Caco-2 (cell line): ENCODE results near the gene SPARCL1. TPM values are rescaled to one million over a fixed set of nuclear protein-coding genes. Genes with fewer than 3 reads are reported as not detected.
A peak's percentile ranks its signal among the peaks of the same experiment; 100 is the strongest.
"Not testable (repeated sequence)": the region's sequence is repeated elsewhere in the genome, so short reads cannot be mapped to it uniquely, and the experiment has no call there.

Experiments used
- BruUV-seq: library from RNA; stranded (reverse); fragments of 400-500 nt; replicated peaks from 2 replicates; lab custom pipeline; 2021; lab: Mats Ljungman, UMichigan
- CTCF ChIA-PET: fragments of 300-600 bp; sonication (Branson Sonifier 250); formaldehyde crosslinking; loops from one replicate; lab custom pipeline; 2022; ENCODE audit warnings: antibody characterized with exemption; lab: Charles Lee
- POLR2A ChIA-PET: fragments of 300-600 bp; sonication (Branson Sonifier 250); formaldehyde crosslinking; loops from one replicate; lab custom pipeline; 2022; ENCODE audit warnings: antibody characterized with exemption; lab: Charles Lee
- DNase-seq, 2 experiments: peaks; one replicate each; pipeline versions ENCODE4 v3.0.0 to v3.0.0-alpha.2; 2020 to 2022
- H3K27me3 ChIP-seq: replicated peaks from 2 replicates; pipeline ENCODE4 v1.6.0; 2011; ENCODE audit warnings: low read length; ENCODE audit not compliant: control insufficient read depth, insufficient read depth
- H3K36me3 ChIP-seq: 2 replicates; pipeline ENCODE4 v1.5.1; 2011; ENCODE audit warnings: low read length; ENCODE audit not compliant: control insufficient read depth, insufficient read depth
- H3K4me1 ChIP-seq: fragments of 250-450 bp; sonication (Bioruptor Pico); 2 replicates; pipeline ENCODE4 v1.5.1; 2020; ENCODE audit warnings: mild to moderate bottlenecking
- H3K4me3 ChIP-seq: 2 replicates; pipeline ENCODE4 v1.5.1; 2011; ENCODE audit warnings: low read depth, mild to moderate bottlenecking, control low read depth, low read length
- H3K9me3 ChIP-seq: fragments of 250-450 bp; sonication (Bioruptor Pico); 2 replicates; pipeline ENCODE4 v1.5.1; 2020; ENCODE audit warnings: mild to moderate bottlenecking, moderate library complexity
- H3K27ac Mint-ChIP-seq: one replicate; pipeline ENCODE4 v1.8.0; 2022; ENCODE audit warnings: mixed read lengths; ENCODE audit not compliant: unreplicated experiment
- H3K27me3 Mint-ChIP-seq: one replicate; pipeline ENCODE4 v1.8.0; 2022; ENCODE audit warnings: mixed read lengths; ENCODE audit not compliant: insufficient read depth, unreplicated experiment
- H3K36me3 Mint-ChIP-seq: one replicate; pipeline ENCODE4 v1.8.0; 2022; ENCODE audit warnings: mild to moderate bottlenecking, mixed read lengths; ENCODE audit not compliant: insufficient read depth, unreplicated experiment
- H3K4me1 Mint-ChIP-seq: one replicate; pipeline ENCODE4 v1.8.0; 2022; ENCODE audit warnings: low read depth, mixed read lengths; ENCODE audit not compliant: unreplicated experiment
- H3K4me3 Mint-ChIP-seq: one replicate; pipeline ENCODE4 v1.8.0; 2022; ENCODE audit warnings: mild to moderate bottlenecking, moderate library complexity, mixed read lengths; ENCODE audit not compliant: unreplicated experiment
- H3K9me3 Mint-ChIP-seq: one replicate; pipeline ENCODE4 v1.8.0; 2022; ENCODE audit warnings: mixed read lengths; ENCODE audit not compliant: unreplicated experiment
- intact Hi-C: fragments of 100-400 bp; cut with micrococcal nuclease; formaldehyde crosslinking; loops from one replicate; pipeline ENCODE4 v1.10.0; 2022; ENCODE audit not compliant: unreplicated experiment
- total RNA-seq: library from RNA; stranded (reverse); gene quantifications from 2 replicates; pipeline ENCODE4 v1.2.3, GENCODE V29; 2022
- TF ChIP-seq, protein P1 (sequence below), 2 experiments: fragments of 200-600 bp in 1 of 2; IDR thresholded peaks; 1 replicate in 1 of 2; 2 replicates in 1 of 2; pipeline versions ENCODE4 v1.5.1 to v1.8.0; 2011 to 2022; ENCODE audit warnings: antibody characterized with exemption in 1 of 2, control low read depth in 1 of 2, inconsistent platforms in 1 of 2, low read depth in 1 of 2, low read length in 1 of 2, mild to moderate bottlenecking in 1 of 2, moderate library complexity in 1 of 2; ENCODE audit not compliant: insufficient read depth in 1 of 2, severe bottlenecking in 1 of 2, unreplicated experiment in 1 of 2

Gene SPARCL1
- total RNA-seq, 1 experiment from 2014 or later: 0.18 TPM

DNA sequence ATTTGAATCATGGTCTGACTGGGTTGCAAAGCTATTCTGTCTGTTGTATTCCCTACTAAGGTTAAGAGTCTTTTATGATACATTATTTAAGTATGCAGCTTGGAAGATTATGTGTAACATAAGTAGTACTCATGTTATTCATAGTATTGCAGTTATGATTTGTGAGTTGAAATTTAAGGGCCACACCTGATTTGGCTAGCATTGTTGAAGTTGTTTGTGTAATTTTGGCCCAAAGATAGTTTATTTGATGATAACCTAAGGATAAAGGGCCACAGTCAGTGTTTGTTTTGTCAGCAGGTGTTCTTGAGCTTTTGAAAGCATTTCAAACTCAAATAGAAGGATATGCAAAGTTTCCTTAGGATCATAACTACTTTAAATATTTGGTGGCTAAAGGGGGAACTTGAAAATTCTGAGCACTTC is 67.9 kb downstream of the SPARCL1 start:
- Mint-ChIP-seq H3K36me3 (peaks cover 6% of the 10 kb centered on the region), H3K27ac (no peak overlapping the region), H3K4me1 (no peaks in the 10 kb centered on the region), H3K27me3 (no peaks in the 10 kb centered on the region), H3K9me3 (no peaks in the 10 kb centered on the region), H3K4me3 (no peak overlapping the region)
- Histone ChIP-seq H3K4me3 (no peak overlapping the region), H3K36me3 (no peaks in the 10 kb centered on the region; the same call in 1 of the 2 replicates), H3K9me3 (no peaks in the 10 kb centered on the region), H3K27me3 (no peaks in the 10 kb centered on the region), H3K4me1 (peaks cover 9% of the 10 kb centered on the region)
- no peak for DNase-seq
- ChIA-PET CTCF (no interaction called here), POLR2A (interaction anchor here (1.0 kb wide), 1 partner anchor 39 kb away, joined by 3 read pairs; the partner anchor contains the start of gene NUDT9)
- TF ChIP-seq, protein P1, sequence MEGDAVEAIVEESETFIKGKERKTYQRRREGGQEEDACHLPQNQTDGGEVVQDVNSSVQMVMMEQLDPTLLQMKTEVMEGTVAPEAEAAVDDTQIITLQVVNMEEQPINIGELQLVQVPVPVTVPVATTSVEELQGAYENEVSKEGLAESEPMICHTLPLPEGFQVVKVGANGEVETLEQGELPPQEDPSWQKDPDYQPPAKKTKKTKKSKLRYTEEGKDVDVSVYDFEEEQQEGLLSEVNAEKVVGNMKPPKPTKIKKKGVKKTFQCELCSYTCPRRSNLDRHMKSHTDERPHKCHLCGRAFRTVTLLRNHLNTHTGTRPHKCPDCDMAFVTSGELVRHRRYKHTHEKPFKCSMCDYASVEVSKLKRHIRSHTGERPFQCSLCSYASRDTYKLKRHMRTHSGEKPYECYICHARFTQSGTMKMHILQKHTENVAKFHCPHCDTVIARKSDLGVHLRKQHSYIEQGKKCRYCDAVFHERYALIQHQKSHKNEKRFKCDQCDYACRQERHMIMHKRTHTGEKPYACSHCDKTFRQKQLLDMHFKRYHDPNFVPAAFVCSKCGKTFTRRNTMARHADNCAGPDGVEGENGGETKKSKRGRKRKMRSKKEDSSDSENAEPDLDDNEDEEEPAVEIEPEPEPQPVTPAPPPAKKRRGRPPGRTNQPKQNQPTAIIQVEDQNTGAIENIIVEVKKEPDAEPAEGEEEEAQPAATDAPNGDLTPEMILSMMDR (IDR thresholded peaks at IDR 0.05; ENCODE audit: insufficient read depth in 1 of 2, low read depth in 1 of 2, low read length in 1 of 2, severe bottlenecking in 1 of 2, unreplicated experiment in 1 of 2): no peak
- intact Hi-C loops: loop anchor here (2.0 to 5.0 kb wide), 2 partner anchors 14 to 69 kb away; partner anchors contain the start of gene HSD17B11
- no TSS peak for BruUV-seq

DNA sequence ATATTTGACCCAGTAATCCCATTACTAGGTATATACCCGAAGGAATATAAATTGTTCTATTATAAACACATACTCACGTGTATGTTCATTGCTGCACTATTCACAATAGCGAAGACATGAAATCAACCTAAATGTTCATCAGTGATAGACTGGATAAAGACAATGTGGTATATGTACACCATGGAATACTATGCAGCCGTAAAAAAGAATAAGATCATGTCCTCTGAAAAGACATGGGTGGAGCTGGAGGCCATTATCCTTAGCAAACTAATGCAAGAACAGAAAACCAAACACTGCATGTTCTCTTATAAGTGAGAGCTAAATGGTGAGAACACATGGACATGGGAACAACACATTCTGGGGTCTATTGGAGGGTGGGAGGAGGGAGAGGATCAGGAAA is 70.3 kb downstream of the SPARCL1 start:
- no peak for DNase-seq
- no peaks in the 10 kb centered on the region; the same call in 1 of the 2 replicates for H3K36me3 ChIP-seq
- Mint-ChIP-seq H3K9me3 (no peaks in the 10 kb centered on the region), H3K4me1 (no peaks in the 10 kb centered on the region), H3K27ac (no peak overlapping the region), H3K27me3 (no peaks in the 10 kb centered on the region), H3K36me3 (peaks cover 6% of the 10 kb centered on the region), H3K4me3 (no peak overlapping the region)
- TF ChIP-seq, protein P1 (IDR thresholded peaks at IDR 0.05; ENCODE audit: insufficient read depth in 1 of 2, low read depth in 1 of 2, low read length in 1 of 2, severe bottlenecking in 1 of 2, unreplicated experiment in 1 of 2): no peak
- BruUV-seq: no TSS peak
- CTCF ChIA-PET: no interaction called here
- H3K4me3 ChIP-seq: no peak overlapping the region
- H3K4me1 ChIP-seq: peaks cover 13% of the 10 kb centered on the region
- intact Hi-C loops: no loop called here
- no peaks in the 10 kb centered on the region for H3K27me3 ChIP-seq
- H3K9me3 ChIP-seq: no peaks in the 10 kb centered on the region
- POLR2A ChIA-PET: no interaction called here

DNA sequence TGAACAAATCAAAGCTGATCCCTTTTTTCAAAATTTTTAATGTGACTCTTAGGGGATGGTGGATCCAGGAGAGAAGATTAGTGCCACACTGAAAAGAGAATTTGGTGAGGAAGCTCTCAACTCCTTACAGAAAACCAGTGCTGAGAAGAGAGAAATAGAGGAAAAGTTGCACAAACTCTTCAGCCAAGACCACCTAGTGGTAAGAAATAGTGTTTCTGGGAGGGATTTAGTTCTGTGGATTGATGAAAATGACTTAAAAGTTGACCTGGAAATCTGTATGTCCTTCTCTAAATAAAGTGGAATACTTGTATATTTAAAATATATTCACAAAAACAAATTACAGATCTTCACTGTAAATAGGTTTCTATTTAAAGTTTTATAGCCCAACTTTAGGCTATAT is 77.6 kb downstream of the SPARCL1 start:
- Histone ChIP-seq H3K36me3 (no peaks in the 10 kb centered on the region), H3K9me3 (no peaks in the 10 kb centered on the region), H3K4me3 (no peak overlapping the region), H3K4me1 (peaks cover 7% of the 10 kb centered on the region; the same call in 1 of the 2 replicates), H3K27me3 (no peaks in the 10 kb centered on the region)
- intact Hi-C loops: no loop called here
- TF ChIP-seq, protein P1 (IDR thresholded peaks at IDR 0.05; ENCODE audit: insufficient read depth in 1 of 2, low read depth in 1 of 2, low read length in 1 of 2, severe bottlenecking in 1 of 2, unreplicated experiment in 1 of 2): peak in 1 of 2 experiments; percentile 15
- no peak for DNase-seq
- H3K4me1 Mint-ChIP-seq: peaks cover 6% of the 10 kb centered on the region
- ChIA-PET CTCF (no interaction called here), POLR2A (no interaction called here)
- peaks cover 13% of the 10 kb centered on the region for H3K36me3 Mint-ChIP-seq
- no peak overlapping the region for H3K27ac Mint-ChIP-seq
- H3K4me3 Mint-ChIP-seq: no peak overlapping the region
- no TSS peak for BruUV-seq
- H3K27me3 Mint-ChIP-seq: no peaks in the 10 kb centered on the region
- H3K9me3 Mint-ChIP-seq: no peaks in the 10 kb centered on the region

DNA sequence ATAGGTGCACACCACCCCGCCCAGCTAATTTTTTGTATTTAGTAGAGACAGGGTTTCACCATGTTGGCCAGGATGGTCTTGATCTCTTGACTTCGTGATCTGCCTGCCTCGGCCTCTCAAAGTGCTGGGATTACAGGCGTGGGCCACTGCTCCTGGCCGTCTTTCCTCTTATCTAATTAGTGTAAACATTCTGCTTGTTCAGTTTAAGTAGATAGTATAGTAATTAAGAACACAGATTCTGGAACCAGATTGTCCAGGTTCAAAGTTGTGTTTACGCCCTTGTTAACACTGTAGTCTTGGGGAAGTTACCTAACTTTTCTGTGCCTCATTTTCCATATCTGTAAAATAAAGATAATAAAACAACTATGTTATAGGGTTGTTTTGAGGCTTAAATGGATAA is 82.8 kb downstream of the SPARCL1 start:
- not testable (repeated sequence) for H3K4me1 ChIP-seq, H3K4me3 Mint-ChIP-seq, H3K36me3 ChIP-seq, H3K27me3 Mint-ChIP-seq, BruUV-seq, H3K27ac Mint-ChIP-seq, H3K27me3 ChIP-seq, H3K4me3 ChIP-seq, H3K9me3 ChIP-seq, H3K9me3 Mint-ChIP-seq
- DNase-seq: peak; percentile 13 to 37
- ChIA-PET CTCF (interaction anchor here (0.7 kb wide), 1 partner anchor 280 kb away, joined by 4 read pairs; no protein-coding TSS in a partner anchor), POLR2A (interaction anchor here (0.6 kb wide), 1 partner anchor 21 kb away, joined by 3 read pairs; no protein-coding TSS in a partner anchor)
- peaks cover 24% of the 10 kb centered on the region for H3K36me3 Mint-ChIP-seq
- intact Hi-C loops: loop anchor here (2.0 to 5.0 kb wide), 2 partner anchors 14 to 69 kb away; no protein-coding TSS in a partner anchor
- peaks cover 14% of the 10 kb centered on the region for H3K4me1 Mint-ChIP-seq
